Activated CD8-positive, alpha-beta memory T cell treated with anti-CD3 and anti-CD28 coated beads, Interleukin-2, amount 50 U/mL, for 1 hour (primary cell): ENCODE measurements around the gene PPT2.
"Not testable (repeated sequence)": the region's sequence is repeated elsewhere in the genome, so short reads cannot be mapped to it uniquely, and the experiment has no call there.

Source experiments
- DNase-seq: peaks from one replicate; pipeline ENCODE4 v3.0.0-alpha.2; 2020; ENCODE audit errors: extremely low read depth

The PPT2 gene

DNA sequence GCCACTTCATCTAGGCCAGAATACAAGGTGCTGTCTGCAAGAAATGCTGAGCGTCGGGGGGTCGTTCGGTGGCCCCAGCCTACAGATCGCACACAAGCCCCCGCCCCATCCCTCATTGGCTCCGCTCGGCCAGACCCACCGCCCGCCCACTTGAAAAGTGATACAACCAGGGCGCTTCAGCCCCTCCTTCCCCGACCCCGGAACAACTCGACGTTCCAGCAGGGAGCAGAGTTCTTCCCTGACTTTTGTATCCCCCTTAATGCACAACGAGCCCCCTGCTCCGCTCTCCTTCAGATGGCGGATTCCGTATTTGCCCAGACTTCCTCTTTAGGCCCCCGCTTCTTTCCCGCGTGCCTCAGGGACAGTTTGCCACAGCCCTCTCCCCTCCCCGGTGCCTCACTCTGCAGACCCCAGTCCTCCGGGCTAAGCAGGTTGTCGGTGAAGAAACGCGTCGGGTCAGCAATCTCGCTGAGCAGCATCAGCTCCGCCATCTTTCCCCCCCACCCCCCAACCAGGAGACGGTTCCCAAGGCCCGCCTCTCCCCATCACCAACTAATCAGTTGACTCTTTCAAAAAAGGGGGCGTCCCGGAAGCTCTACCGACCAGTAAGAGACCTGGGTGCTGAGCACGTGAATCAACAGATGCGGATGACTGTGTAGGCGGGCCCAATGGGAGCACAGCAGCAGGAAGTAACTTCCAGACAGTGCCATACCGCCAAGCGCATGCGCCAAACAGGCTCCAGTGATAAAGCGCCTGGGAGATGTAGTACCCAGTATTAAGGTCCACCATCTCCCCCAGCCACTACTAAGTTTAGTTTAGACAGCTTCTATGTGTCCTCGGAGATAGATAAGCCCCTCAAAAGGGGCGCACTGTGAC lies 26.0 kb upstream of the PPT2 start, which contains the start of gene ATF6B:
TSS of gene ATF6B (minus strand) at position 530 of the 876 bp plus-strand sequence. CDS start at position 491, 39 bp downstream.
- peak; percentile 98 for DNase-seq

GRCh38 chr6:32128751-32129296 lies 25.1 kb upstream of the PPT2 start:
- DNase-seq, result no peak

DNA sequence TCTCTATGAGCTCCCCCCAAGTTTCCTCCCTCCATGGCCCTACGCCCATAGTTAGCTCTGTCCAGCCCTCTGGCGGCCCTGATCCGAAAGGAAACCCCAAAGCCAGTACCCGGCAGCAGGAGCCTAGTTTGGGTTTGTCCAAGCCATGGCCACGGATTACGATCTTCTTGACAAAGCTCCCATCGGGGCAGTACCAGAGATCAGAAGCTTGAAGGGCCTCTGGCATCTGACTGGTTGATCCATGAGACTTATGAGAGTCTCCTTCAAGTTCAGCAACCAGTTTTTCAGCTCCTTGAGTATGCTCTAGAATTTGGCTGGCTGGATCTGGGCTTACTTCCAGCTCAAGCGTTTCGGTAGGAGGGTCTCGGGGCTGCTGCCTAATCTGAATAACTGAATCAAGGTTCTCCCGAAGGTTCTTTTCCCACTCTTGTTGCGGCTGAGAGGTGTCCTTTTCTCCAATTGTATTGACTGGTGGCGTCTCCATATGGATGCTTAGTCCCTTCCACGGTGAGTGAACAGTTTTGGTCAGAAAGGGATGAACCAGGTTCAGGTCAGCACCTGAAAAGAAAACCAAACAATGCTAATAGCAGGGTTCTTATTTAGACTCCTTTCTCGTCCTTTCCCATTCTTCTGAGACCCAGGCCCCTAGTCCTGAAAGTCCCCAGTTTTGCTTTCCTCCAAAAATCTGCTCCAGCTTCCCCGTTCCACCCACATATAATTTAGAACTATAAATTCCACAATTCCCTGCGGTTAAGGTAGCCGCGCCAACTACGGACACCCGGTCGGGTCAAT lies 24.4 kb upstream of the PPT2 start:
- DNase-seq, result no peak

- no peak for DNase-seq
Observed at GRCh38 chr6:32131439-32131948, 22.4 kb upstream of the PPT2 start.

DNA sequence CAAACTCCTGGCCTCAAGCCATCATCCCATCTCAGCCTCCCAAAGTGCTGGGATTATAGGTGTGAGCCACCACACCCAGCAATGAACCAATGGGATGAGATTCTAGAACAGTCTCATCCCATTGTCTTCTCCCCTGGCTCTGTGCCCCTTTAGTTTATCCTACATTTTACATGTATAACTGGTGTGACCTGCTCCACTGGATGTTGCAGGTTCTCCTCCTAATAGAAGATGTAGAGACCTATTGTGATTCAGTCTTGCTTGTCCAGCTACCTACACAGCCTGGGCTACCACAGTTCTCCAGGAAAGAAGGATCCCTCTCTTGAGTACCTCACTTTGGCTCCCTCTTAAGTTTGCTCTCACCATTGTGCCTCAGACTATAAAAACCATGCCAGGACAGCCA lies 21.8 kb upstream of the PPT2 start:
- no peak for DNase-seq

DNA sequence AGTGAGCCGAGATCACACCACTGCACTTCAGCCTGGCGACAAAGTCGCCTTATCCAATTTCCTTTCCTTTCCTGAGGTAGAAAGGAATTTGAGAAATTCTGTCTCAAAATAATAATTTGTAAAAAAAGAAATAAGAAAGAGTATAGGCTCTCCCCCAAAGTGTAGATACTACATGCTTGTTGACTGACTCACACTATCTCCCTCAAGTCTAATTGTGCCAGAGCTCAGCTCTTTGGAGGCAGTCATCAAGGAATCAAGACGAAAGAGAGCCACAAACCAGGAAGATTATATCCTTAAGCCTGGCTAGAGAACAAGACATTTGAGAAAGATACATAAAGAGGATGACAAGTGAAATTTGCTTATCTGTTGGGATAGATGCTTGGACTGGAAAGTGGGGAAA lies 20.2 kb upstream of the PPT2 start:
- DNase-seq, result no peak

DNA sequence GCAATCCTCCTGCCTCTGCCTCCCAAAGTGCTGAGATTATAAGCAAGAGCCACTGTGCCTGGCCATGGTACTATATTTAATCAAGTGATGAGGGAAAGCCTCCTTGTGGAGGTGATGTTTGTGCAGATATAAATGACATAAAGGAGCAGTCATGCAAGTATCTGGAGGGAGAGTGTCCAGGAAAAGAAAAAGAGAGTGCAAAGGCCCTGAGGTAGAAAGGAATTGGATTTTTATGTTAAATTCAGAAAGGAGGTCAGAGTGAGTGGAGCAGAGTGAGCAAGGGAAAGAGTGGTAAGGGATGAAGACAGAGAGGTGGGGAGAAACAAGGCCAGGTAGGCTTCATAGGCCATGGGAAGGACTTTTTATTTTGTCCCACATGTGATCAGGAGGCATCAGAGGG lies 16.5 kb upstream of the PPT2 start:
- DNase-seq, result no peak

- DNase-seq, result no peak
Observed at GRCh38 chr6:32139590-32139989, 14.4 kb upstream of the PPT2 start.

GRCh38 chr6:32140420-32141046 lies 13.4 kb upstream of the PPT2 start:
- DNase-seq, result no peak

DNA sequence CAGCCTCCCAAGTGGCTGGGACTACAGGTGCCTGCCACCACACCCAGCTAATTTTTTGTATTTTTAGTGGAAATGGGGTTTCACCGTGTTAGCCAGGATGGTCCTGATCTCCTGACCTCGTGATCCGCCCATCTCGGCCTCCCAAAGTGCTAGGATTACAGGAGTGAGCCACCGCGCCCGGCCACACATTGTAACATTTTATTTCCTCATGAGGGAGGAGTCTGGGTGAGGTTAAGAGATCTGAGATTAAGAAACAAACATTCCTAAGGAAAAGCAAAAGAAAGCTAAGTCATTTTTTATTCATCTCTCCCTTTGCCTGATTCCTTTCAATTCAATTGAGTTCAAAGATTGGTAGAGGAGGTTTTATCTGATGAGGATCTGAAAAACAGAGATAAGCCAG lies 9.7 kb upstream of the PPT2 start:
- DNase-seq, result not testable (repeated sequence)

DNA sequence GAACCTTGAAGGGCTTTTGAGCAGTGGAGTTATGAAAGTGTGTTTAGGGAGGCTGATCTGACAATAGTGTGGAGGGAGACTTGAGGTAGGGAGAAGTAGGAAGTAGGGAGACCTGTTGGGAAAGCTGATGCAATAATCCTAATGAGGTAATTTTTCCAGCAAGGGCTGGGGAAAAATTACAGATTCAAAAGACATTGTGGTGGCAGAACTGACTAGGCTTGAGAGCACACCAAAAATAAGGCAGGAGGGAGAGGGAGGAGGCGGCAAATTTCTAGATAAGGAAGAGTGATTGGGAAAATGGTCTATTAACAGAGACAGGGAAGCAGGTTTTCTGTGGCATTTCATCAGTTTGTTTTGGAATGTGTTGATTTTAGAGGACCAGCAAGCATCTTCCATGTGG lies 7.7 kb upstream of the PPT2 start:
- DNase-seq, result no peak

DNA sequence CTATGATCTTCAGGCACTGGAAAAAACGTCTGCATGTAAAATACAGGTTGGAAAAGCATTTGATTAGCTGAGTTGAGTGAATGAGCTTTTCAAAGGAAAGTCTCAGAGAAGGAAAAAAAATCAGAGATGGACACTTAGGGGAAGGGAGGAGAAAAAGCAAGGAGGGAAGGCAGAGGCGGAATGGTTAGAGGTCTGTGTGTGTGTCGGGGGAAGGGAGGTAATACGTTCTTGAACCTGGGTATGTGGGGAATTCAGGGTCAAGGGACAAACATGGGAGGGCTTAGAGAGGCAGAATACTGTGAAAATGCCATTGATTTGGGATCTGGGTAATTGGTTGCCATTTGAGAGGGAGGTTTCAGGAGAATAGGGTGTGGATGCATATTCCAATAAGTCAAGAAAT lies 7.3 kb upstream of the PPT2 start:
- no peak for DNase-seq

DNA sequence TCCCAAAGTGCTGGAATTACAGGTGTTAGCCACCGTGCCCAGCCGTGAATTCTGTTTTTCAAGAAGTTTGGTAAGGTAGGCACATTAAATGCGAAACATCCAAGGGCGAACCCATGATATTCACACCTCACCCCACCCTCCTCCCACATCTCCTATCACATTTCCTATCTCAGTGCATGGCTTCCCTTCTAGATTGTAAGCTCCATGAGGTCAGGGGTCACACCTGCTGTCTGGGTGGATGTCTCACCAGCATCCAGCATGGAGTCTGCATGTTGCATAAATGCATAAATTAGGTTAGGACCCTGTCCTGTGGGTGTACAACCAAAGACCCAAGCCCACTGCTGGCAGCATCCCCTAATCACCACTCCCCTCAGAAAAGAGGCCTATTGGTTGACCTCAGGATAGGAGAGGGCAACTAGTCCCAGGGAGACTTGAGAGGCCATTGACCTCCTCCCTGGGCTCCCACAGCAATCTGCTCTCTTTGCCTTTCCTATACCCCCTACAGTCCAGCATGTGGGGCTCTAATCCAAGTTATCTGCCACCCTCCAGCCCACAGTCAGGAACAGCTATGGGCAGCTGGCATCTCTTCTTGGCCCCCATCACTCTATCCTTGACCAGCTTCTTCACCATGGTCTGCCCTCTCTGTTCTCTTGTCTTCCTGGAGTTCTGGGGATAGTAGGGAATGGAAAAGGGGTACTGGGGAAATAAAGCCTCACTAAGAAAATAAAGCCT lies 6.4 kb upstream of the PPT2 start:
- DNase-seq, result no peak

- no peak for DNase-seq
Observed at GRCh38 chr6:32148289-32149091, 5.5 kb upstream of the PPT2 start.

GRCh38 chr6:32149092-32149755 lies 4.7 kb upstream of the PPT2 start:
- no peak for DNase-seq

GRCh38 chr6:32149932-32150870 lies 3.7 kb upstream of the PPT2 start:
- DNase-seq, result no peak

DNA sequence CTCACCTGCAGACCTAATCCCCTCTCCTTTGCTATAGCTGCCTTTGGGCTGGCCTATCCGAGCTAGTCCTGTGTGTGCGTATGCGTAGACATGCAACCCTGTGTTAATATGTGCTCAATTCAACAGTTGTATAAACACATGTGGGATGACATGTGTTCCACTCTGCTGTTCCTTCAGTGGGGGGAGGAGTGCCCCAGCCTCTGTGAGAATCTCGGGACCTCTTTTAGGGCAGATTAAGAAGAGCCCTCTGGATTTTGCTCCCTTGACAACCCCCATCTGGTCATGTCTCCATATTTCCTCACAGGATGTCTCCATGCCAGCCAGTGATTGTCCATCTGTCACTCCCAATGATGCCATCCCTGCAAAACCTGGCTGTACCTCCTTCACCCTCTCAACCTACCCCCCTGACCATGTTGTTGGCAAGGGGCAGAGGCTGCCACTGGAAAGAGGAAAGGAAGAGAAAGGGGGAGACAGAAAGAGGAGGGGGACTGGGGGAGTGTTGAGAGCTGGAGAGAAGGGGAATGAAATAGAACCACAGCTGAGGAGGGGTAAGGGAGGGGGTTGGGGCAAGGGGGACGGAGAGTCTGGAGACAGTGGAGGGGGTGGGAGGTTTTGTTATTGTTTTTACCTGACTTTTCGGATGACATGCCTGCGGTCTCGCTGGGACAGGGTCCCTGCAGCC lies 2.6 kb upstream of the PPT2 start:
- no peak for DNase-seq
